Measurements from ENCODE around the gene TNFRSF14.

The TNFRSF14 gene

DNA sequence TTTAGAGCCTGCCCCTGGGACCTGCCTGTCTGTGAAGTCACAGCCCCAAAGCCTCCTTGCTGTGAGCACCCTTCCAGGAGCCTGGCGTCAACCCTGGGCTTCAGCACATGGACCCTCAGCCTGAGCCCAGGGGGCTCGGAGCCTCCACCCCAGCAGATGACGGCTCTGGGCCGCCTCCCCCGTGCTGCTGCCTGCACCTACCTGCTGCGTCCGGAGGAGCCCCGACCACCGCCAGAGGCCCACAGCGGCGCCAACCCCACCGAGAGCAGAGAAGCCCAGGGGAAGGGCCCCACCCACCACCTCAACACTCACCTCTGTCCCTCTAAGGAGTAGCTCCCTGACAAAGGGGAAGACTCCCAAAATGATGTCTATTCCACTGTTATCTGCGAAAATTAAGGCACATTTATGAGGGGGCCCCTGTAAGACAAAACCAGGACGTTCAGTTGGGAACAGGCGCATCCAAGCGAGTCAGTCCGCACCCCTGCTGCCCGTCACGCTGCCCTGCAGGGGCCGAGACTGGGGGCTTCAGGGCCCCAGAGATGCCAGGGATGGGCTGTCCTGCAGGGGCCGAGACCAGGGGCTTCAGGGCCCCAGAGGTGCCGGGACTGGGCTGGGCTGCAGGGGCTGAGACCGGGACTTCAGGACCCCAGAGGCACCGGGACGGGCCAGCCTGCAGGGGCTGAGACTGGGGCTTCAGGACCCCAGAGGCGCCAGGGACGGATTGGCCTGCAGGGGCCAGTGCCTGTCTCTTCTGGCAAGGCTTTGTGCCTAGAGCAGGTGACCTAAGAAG lies 45.6 kb upstream of the TNFRSF14 start:
- TF ChIP-seq EZH2phosphoT487 (conservative IDR thresholded peaks at IDR 0.05; ENCODE audit: low read length) = no peak
- Histone ChIP-seq H3K4me3 (ENCODE audit: insufficient read depth, low read length, poor library complexity, severe bottlenecking) (no peak overlapping the region), H3K9me2 (replicated peaks; ENCODE audit: insufficient read depth, low read length) (no peaks in the 10 kb centered on the region), H3K9ac (ENCODE audit: low read length) (no peak overlapping the region), H3F3A (ENCODE audit: insufficient read depth) (no peaks in the 10 kb centered on the region), H3K79me2 (ENCODE audit: insufficient read depth, low read length) (no peaks in the 10 kb centered on the region), H2AFZ (ENCODE audit: low read depth, low read length, severe bottlenecking) (no peak overlapping the region), H3K27ac (ENCODE audit: low read depth, low read length) (no peak overlapping the region), H4K20me1 (ENCODE audit: low read depth, low read length) (no peaks in the 10 kb centered on the region), H3K27me3 (ENCODE audit: low read length) (no peaks in the 10 kb centered on the region), H3K36me3 (ENCODE audit: low read length) (no peaks in the 10 kb centered on the region), H3K4me2 (ENCODE audit: low read depth, low read length, poor library complexity, severe bottlenecking) (no peak overlapping the region), H3K9me3 (ENCODE audit: insufficient read depth, low read length) (no peaks in the 10 kb centered on the region)

DNA sequence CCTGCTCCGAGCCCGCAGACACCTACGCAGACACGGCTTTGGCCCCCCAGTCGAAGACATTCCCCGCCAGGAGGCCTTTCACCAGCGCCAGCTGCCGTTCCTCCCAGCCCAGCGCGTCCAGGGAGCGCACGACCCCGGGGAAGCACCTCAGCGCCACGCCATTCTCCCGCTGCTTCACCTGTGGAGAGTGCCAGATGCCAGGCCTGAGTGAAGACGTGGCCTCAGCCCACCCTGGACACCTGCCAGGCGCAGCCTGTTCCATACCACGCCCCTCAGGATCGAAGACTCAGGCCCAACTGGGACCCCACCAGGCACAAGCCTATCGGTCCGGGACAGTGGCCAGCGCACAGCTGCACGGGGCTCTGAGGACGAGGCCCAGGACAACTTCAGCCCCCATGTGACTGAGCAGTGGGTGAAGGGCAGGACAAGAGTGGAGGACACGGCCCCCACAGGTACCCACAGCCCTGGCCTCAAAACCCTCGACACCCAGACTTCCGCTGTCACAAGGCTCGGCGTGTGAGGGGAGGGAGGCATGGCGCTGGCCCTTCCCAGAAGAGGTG lies 43.2 kb upstream of the TNFRSF14 start:
- H3K4me3 ChIP-seq (ENCODE audit: insufficient read depth, low read length, poor library complexity, severe bottlenecking) = no peak overlapping the region
- TF ChIP-seq, protein P1, sequence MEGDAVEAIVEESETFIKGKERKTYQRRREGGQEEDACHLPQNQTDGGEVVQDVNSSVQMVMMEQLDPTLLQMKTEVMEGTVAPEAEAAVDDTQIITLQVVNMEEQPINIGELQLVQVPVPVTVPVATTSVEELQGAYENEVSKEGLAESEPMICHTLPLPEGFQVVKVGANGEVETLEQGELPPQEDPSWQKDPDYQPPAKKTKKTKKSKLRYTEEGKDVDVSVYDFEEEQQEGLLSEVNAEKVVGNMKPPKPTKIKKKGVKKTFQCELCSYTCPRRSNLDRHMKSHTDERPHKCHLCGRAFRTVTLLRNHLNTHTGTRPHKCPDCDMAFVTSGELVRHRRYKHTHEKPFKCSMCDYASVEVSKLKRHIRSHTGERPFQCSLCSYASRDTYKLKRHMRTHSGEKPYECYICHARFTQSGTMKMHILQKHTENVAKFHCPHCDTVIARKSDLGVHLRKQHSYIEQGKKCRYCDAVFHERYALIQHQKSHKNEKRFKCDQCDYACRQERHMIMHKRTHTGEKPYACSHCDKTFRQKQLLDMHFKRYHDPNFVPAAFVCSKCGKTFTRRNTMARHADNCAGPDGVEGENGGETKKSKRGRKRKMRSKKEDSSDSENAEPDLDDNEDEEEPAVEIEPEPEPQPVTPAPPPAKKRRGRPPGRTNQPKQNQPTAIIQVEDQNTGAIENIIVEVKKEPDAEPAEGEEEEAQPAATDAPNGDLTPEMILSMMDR (IDR thresholded peaks at IDR 0.05; ENCODE audit: insufficient read depth, low read length, poor library complexity, severe bottlenecking) = no peak
- no peak for TF ChIP-seq EZH2phosphoT487 (conservative IDR thresholded peaks at IDR 0.05; ENCODE audit: low read length)
- no peaks in the 10 kb centered on the region for H3K9me2 ChIP-seq (replicated peaks; ENCODE audit: insufficient read depth, low read length)
- no peaks in the 10 kb centered on the region for H3K79me2 ChIP-seq (ENCODE audit: insufficient read depth, low read length)
- H3K9ac ChIP-seq (ENCODE audit: low read length) = no peak overlapping the region
- no peaks in the 10 kb centered on the region for H3F3A ChIP-seq (ENCODE audit: insufficient read depth)
- no peak overlapping the region for H3K27ac ChIP-seq (ENCODE audit: low read depth, low read length)
- no peak overlapping the region for H2AFZ ChIP-seq (ENCODE audit: low read depth, low read length, severe bottlenecking)
- H4K20me1 ChIP-seq (ENCODE audit: low read depth, low read length) = no peaks in the 10 kb centered on the region
- no peak overlapping the region for H3K4me2 ChIP-seq (ENCODE audit: low read depth, low read length, poor library complexity, severe bottlenecking)
- no peaks in the 10 kb centered on the region for H3K27me3 ChIP-seq (ENCODE audit: low read length)
- no peaks in the 10 kb centered on the region for H3K36me3 ChIP-seq (ENCODE audit: low read length)
- no peaks in the 10 kb centered on the region for H3K9me3 ChIP-seq (ENCODE audit: insufficient read depth, low read length)

DNA sequence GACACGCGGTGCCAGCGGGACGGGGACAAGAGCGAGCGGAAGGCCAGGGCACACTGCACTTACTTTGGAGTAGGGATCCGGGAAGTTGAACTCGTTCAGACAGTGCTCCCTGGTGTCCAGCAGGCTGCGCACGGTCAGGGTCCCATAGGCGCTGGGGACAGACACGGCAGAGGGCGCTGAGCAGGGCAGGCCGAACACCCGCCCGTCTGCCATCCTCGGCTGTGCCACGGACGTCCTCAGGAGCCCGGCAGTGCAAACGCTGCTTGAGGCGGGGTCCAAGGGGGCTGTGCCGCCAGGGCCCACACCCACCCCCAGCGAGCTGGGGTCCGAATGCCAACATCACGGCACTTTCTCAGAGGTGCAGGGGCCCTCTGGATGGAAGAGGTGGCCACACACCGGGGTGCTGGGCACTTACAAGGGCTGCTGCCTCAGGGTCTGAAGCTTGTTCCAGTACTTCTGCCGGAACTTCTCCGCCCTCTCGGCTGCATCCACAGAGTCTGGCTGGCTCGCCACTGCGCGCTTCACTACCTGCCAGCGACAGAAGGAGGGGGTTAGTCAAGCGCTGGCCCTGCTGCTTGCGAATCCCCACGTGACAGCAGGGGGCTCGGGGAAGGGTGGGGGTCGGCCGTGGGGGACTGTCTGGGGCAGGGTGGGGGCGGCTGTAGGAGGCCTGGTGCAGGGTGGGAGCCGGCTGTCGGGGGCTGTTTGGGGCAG lies 42.1 kb upstream of the TNFRSF14 start:
- H2AFZ ChIP-seq (ENCODE audit: low read depth, low read length, severe bottlenecking) = no peak overlapping the region

More for the DNA sequence above, 42.1 kb upstream of the TNFRSF14 start:
- Histone ChIP-seq H3K9ac (ENCODE audit: low read length) (no peak overlapping the region), H3K79me2 (ENCODE audit: insufficient read depth, low read length) (no peaks in the 10 kb centered on the region), H3K9me3 (ENCODE audit: insufficient read depth, low read length) (no peaks in the 10 kb centered on the region), H4K20me1 (ENCODE audit: low read depth, low read length) (no peaks in the 10 kb centered on the region), H3K27me3 (ENCODE audit: low read length) (no peaks in the 10 kb centered on the region), H3K4me2 (ENCODE audit: low read depth, low read length, poor library complexity, severe bottlenecking) (no peak overlapping the region), H3K9me2 (replicated peaks; ENCODE audit: insufficient read depth, low read length) (no peaks in the 10 kb centered on the region), H3F3A (ENCODE audit: insufficient read depth) (no peaks in the 10 kb centered on the region), H3K36me3 (ENCODE audit: low read length) (no peaks in the 10 kb centered on the region), H3K4me3 (ENCODE audit: insufficient read depth, low read length, poor library complexity, severe bottlenecking) (no peak overlapping the region), H3K27ac (ENCODE audit: low read depth, low read length) (no peak overlapping the region)
- TF ChIP-seq, protein P1 (IDR thresholded peaks at IDR 0.05; ENCODE audit: insufficient read depth, low read length, poor library complexity, severe bottlenecking) = no peak
- no peak for TF ChIP-seq EZH2phosphoT487 (conservative IDR thresholded peaks at IDR 0.05; ENCODE audit: low read length)
